Thyroid gland (tissue), 4 donors: ENCODE measurements around the gene RNF10. TPM values are rescaled to one million over a fixed set of nuclear protein-coding genes. Genes with fewer than 3 reads are reported as not detected.
A peak's percentile ranks its signal among the peaks of the same experiment; 100 is the strongest.

ENCODE experiments used
- DNase-seq, 2 donors: peaks; one replicate each; pipeline ENCODE4 v3.0.0-alpha.2; 2019
- H3K27ac ChIP-seq, 3 donors: fragments of 200-600 bp; sonication (generic); 1 replicate in 2 of 3; 2 replicates in 1 of 3; pipeline ENCODE4 v1.5.1; 2016 to 2019; ENCODE audit warnings: mild to moderate bottlenecking in 1 of 3, moderate library complexity in 1 of 3
- H3K27me3 ChIP-seq: fragments of 200-600 bp; sonication (generic); one replicate; pipeline ENCODE4 v1.5.1; 2019
- H3K36me3 ChIP-seq, 2 donors: fragments of 200-600 bp; sonication (generic); one replicate each; pipeline ENCODE4 v1.5.1; 2016 to 2019
- H3K4me1 ChIP-seq, 2 donors: fragments of 200-600 bp; sonication (generic); one replicate each; pipeline ENCODE4 v1.5.1; 2017 to 2019
- H3K4me3 ChIP-seq, 3 donors: fragments of 200-600 bp; sonication (generic); replicated peaks in 1 of 3; 1 replicate in 2 of 3; 2 replicates in 1 of 3; pipeline ENCODE4 v1.5.1; 2016; ENCODE audit warnings: mild to moderate bottlenecking in 1 of 3
- H3K9me3 ChIP-seq: fragments of 200-600 bp; sonication (generic); one replicate; pipeline ENCODE4 v1.5.1; 2017
- POLR2A ChIP-seq, 2 donors: fragments of 450-650 bp; IDR thresholded peaks; one replicate each; pipeline ENCODE4 v1.6.1; 2017; ENCODE audit warnings: antibody characterized with exemption in 2 of 2, mild to moderate bottlenecking in 2 of 2, moderate library complexity in 1 of 2
- WGBS, 2 donors: methylation state at CpG; one replicate each; pipeline ENCODE4 v1.1.5; 2017; 5-methylcytosine and 5-hydroxymethylcytosine counted together
- intact Hi-C: fragments of 100-400 bp; cut with DNase I; formaldehyde crosslinking; loops from one replicate; pipeline ENCODE4 v1.15.1; 2023
- total RNA-seq, 4 donors: library from RNA; depleted of rRNA; stranded (reverse); fragments of >200 nt; gene quantifications; one replicate each; pipeline ENCODE4 v1.2.3, GENCODE V29; 2016
- TF ChIP-seq, protein P1 (sequence below), 6 experiments: fragments of 200-600 bp in 3 of 6; fragments of 450-650 bp in 3 of 6; sonication (generic) in 3 of 6; IDR thresholded peaks; one replicate each; pipeline ENCODE4 v1.5.1; 2016 to 2019; ENCODE audit warnings: antibody characterized with exemption in 6 of 6, mild to moderate bottlenecking in 2 of 6, inconsistent platforms in 1 of 6, moderate library complexity in 1 of 6

The RNF10 gene
- total RNA-seq, 4 donors from 2014 or later = 62.5 to 159 (median 127) TPM

DNA sequence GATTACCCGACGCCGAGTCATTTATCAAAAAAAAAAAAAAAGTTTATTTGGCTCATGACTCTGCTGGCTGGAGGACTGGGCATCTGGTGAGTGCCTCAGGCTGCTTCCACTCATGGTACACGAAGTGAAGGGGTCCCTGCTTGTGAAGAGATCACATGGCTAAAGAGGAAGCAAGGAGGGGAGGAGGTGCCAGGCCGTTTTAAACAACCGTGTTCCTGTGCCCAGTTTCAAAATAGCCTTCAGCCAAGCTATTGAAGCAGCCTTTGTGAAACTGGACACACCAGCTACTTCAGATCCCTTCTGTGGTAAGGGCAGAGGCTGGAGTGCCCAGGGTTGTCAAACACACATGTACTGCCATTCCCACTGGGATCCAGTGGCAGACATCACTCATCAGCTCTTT is 39.4 kb downstream of the RNF10 start:
- no peak for TF ChIP-seq POLR2A (IDR thresholded peaks at IDR 0.05)
- TF ChIP-seq, protein P1, sequence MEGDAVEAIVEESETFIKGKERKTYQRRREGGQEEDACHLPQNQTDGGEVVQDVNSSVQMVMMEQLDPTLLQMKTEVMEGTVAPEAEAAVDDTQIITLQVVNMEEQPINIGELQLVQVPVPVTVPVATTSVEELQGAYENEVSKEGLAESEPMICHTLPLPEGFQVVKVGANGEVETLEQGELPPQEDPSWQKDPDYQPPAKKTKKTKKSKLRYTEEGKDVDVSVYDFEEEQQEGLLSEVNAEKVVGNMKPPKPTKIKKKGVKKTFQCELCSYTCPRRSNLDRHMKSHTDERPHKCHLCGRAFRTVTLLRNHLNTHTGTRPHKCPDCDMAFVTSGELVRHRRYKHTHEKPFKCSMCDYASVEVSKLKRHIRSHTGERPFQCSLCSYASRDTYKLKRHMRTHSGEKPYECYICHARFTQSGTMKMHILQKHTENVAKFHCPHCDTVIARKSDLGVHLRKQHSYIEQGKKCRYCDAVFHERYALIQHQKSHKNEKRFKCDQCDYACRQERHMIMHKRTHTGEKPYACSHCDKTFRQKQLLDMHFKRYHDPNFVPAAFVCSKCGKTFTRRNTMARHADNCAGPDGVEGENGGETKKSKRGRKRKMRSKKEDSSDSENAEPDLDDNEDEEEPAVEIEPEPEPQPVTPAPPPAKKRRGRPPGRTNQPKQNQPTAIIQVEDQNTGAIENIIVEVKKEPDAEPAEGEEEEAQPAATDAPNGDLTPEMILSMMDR (IDR thresholded peaks at IDR 0.05) = no peak
- no peaks in the 10 kb centered on the region for H3K27me3 ChIP-seq
- WGBS, 2 donors = 82 to 88% methylated on average over 6 of the region's 6 CpGs
- no peak overlapping the region for H3K4me3 ChIP-seq
- H3K9me3 ChIP-seq = no peaks in the 10 kb centered on the region
- H3K36me3 ChIP-seq = peaks cover 88 to 90% of the 10 kb centered on the region in 2 donors
- H3K27ac ChIP-seq = no peak overlapping the region
- no peaks in the 10 kb centered on the region for H3K4me1 ChIP-seq
- intact Hi-C loops = no loop called here
- DNase-seq = no peak

DNA sequence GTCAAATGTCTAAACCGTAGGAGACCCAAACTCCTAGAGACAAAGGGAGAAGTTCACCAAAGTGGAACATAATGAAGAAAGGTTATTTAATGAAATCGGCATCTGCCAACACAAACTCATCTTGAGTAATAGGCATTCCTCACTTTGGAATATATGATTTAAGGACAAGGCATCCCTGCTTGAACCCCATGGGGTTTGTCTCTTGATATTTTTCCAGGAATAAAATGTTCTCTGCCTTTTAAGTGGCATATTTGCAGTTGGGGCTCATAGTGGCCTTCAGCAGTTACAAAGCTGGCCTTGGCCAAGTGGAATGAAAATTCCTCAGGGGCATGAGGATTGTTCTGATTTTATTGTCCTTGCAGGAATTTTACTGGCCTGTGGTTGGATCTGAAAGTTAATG is 40.0 kb downstream of the RNF10 start:
- DNase-seq = no peak
- TF ChIP-seq, protein P1 (IDR thresholded peaks at IDR 0.05) = no peak
- no peak for TF ChIP-seq POLR2A (IDR thresholded peaks at IDR 0.05)
- peaks cover 86 to 90% of the 10 kb centered on the region in 2 donors for H3K36me3 ChIP-seq
- H3K27ac ChIP-seq = no peak overlapping the region
- no peaks in the 10 kb centered on the region for H3K27me3 ChIP-seq
- intact Hi-C loops = no loop called here
- no peak overlapping the region for H3K4me3 ChIP-seq
- no peaks in the 10 kb centered on the region for H3K9me3 ChIP-seq
- WGBS, 2 donors = 84% methylated on average over 2 of the region's 2 CpGs
- H3K4me1 ChIP-seq = no peaks in the 10 kb centered on the region

DNA sequence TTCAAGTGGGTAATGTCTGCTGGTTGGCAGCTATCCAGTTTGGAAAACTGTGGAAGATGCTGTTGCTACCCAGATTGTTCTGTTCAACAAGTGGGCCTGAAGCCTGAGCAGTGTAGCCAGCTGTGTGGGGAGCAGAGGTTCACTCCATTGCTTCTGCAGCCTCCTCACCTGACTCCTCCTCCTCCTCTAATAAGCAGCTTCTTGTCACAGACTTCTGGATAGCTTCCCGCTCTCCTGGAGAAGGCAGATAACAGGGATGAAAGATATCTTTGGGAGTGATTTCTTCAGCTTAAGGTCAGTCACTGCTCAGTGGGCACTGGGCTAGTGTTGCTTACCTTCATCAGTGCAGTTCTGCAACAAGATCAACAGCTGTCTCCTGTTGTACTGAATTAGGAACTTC is 45.0 kb downstream of the RNF10 start:
- Histone ChIP-seq H3K4me1 (peaks cover 6 to 14% of the 10 kb centered on the region in 2 donors), H3K36me3 (peaks cover 41 to 46% of the 10 kb centered on the region in 2 donors), H3K9me3 (no peaks in the 10 kb centered on the region), H3K4me3 (no peak overlapping the region), H3K27me3 (no peaks in the 10 kb centered on the region), H3K27ac (no peak overlapping the region)
- intact Hi-C loops = no loop called here
- peak in 1 of 2 donors; percentile 17 for DNase-seq
- WGBS, 2 donors = 71 to 100% methylated on average over 1 of the region's 1 CpG
- TF ChIP-seq POLR2A (IDR thresholded peaks at IDR 0.05) = no peak
- TF ChIP-seq, protein P1 (IDR thresholded peaks at IDR 0.05) = no peak

GRCh38 chr12:120580787-120581723 is 46.9 kb downstream of the RNF10 start, which contains the start of gene POP5:
Gene POP5 (minus strand): TSS chr12:120581402. CDS start chr12:120581362, 40 bp downstream.
- intact Hi-C loops = loop anchor here (5.0 to 10.0 kb wide), 3 partner anchors 66 to 514 kb away; no protein-coding TSS in a partner anchor
- WGBS, 2 donors = 0 to 1% methylated on average over 32 to 50 of the region's 56 CpGs

More at GRCh38 chr12:120580787-120581723, 46.9 kb downstream of the RNF10 start, which contains the start of gene POP5:
- Histone ChIP-seq H3K4me1 (peaks cover 12 to 19% of the 10 kb centered on the region in 2 donors), H3K36me3 (peaks cover 22 to 35% of the 10 kb centered on the region in 2 donors), H3K27me3 (no peaks in the 10 kb centered on the region), H3K27ac (peak within 1 kb of the TSS in 2 of 3 donors; percentile 31 to 41), H3K4me3 (peak within 1 kb of the TSS; percentile 36 to 78 (median 64)), H3K9me3 (no peaks in the 10 kb centered on the region)
- TF ChIP-seq POLR2A (IDR thresholded peaks at IDR 0.05) = peak in 1 of 2 donors; percentile 82
- TF ChIP-seq, protein P1 (IDR thresholded peaks at IDR 0.05) = no peak
- DNase-seq = peak; percentile 98
